ENCODE results near the gene SERPINB10.

- no peak for TF ChIP-seq CTCF (IDR thresholded peaks at IDR 0.05)
- TF ChIP-seq POLR2A (IDR thresholded peaks at IDR 0.05) = no peak
- TF ChIP-seq EP300 (IDR thresholded peaks at IDR 0.05) = no peak
Measured at GRCh38 chr18:63960891-63961290, 53.1 kb downstream of the SERPINB10 start.
